Measurements from ENCODE around the gene SLC4A1.

DNA sequence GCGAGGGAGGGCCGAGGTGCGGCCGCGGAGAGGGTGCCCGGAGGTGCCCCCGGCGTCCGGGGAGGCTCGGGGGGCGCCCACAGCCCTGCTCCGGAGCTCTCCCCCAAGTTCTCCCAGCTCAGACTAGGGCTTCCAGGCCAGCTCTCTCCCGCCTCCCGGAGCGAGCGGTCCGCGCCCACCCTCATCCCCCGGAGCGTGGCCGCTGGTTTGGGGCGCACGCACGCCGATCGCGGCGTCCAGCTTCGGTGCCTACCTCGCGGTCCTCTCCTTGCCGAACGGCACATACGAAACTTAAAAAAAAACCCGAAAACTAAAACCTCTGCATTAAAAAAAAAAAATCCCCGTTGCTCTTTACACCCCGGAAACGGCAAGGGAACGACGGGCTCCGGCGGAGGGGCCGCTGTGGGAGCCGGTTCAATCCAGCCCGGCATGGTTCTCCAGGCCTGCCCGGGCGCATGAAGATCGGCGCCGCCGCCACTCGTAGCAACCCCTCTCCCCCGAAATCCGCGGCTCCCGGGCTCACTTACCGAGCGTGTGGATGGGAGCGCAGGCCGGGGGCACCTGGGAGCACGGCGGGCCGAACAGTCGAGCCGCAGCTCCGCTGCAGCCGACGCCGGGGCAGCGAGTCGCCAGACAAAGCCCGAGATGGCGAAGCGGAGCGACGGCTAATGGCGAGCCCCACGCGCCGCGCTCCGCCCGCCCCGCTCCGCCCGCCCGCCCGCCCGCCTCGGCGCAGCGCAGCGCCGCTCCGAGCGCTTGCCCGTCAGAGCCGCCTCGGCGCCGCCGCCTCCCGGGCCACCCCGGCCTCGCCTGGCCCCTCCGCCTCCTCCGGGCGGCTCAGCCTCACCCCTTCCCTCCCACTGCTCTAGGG, 47.5 kb downstream of the SLC4A1 start:
- TF ChIP-seq, protein P1, sequence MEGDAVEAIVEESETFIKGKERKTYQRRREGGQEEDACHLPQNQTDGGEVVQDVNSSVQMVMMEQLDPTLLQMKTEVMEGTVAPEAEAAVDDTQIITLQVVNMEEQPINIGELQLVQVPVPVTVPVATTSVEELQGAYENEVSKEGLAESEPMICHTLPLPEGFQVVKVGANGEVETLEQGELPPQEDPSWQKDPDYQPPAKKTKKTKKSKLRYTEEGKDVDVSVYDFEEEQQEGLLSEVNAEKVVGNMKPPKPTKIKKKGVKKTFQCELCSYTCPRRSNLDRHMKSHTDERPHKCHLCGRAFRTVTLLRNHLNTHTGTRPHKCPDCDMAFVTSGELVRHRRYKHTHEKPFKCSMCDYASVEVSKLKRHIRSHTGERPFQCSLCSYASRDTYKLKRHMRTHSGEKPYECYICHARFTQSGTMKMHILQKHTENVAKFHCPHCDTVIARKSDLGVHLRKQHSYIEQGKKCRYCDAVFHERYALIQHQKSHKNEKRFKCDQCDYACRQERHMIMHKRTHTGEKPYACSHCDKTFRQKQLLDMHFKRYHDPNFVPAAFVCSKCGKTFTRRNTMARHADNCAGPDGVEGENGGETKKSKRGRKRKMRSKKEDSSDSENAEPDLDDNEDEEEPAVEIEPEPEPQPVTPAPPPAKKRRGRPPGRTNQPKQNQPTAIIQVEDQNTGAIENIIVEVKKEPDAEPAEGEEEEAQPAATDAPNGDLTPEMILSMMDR (IDR thresholded peaks at IDR 0.05): no peak
- peak in 1 of 2 donors; percentile 21 for TF ChIP-seq EP300 (IDR thresholded peaks at IDR 0.05)
